NCI-H446 (cell line): ENCODE measurements around the gene CEP164.
"Not testable (repeated sequence)": the region's sequence is repeated elsewhere in the genome, so short reads cannot be mapped to it uniquely, and the experiment has no call there.

Experiments
- DNase-seq, 2 experiments: peaks; one replicate each; lab custom pipeline; 2025; lab: John Stamatoyannopoulos, UW

CEP164 gene

GRCh38 chr11:117441146-117441975, 113.7 kb downstream of the CEP164 start:
- DNase-seq = no peak

- DNase-seq = no peak
Observed at GRCh38 chr11:117442049-117442868, 114.6 kb downstream of the CEP164 start.

DNA sequence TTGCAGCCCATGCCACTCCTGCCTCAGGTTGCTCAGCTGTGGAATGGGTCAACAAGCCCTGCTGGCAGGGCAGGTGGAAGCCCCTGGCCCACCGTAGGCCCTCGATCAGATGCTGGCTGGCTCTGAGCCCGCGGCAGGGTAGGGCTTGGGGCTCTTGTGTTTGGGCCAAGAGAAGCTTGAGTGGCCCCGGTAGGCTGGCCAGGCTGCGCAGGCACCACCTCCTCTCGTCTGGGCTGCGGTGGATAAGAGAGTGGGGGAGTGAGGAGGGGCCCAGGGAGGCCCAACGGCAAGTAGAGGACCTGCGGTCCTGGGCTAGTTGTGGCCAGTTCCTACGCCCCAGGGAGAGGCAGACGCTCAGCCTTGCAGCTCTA, 115.2 kb downstream of the CEP164 start:
- no peak for DNase-seq

GRCh38 chr11:117443266-117444186, 115.9 kb downstream of the CEP164 start:
- peak in 1 of 2 experiments; percentile 64 for DNase-seq

- DNase-seq = no peak
Observed at GRCh38 chr11:117444256-117444655, 116.6 kb downstream of the CEP164 start.

- peak in 1 of 2 experiments; percentile 32 for DNase-seq
Observed at GRCh38 chr11:117444711-117445658, 117.3 kb downstream of the CEP164 start.

GRCh38 chr11:117449111-117449693, 121.5 kb downstream of the CEP164 start:
- DNase-seq = no peak

DNA sequence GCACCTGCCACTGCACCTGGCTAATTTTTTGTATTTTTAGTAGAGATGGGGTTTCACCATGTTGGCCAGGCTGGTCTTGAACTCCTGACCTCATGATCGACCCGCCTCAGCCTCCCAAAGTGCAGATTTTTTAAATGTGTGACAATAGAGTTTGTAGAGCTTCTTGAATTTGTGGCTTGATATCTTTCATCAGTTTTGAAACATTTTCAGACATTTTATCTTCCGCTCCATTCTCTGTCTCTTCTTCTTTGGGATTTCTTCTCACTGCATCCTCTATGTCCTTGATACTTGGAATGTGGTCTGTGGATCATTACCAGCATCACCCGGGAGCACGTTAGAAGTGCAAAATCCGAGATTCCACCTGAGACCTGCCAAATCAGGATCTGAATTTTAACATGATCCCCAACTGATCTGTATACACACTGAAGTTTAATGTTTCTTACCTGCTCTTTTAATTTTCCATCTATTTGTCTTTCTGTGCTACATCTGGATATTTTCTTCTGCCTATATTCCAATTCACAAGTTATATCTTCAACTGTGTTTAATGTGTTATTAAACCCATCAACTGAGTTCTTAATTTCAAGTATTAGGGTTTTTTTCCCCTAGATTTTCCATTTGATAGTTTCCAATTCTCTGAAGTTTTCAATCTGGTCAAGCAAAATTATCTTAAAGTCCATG, 126.4 kb downstream of the CEP164 start:
- DNase-seq = no peak

GRCh38 chr11:117454564-117454917, 126.9 kb downstream of the CEP164 start:
- no peak for DNase-seq

GRCh38 chr11:117456027-117456720, 128.5 kb downstream of the CEP164 start:
- DNase-seq = no peak

- not testable (repeated sequence) for DNase-seq
Observed at GRCh38 chr11:117456721-117457029, 129.0 kb downstream of the CEP164 start.

- DNase-seq = no peak
Observed at GRCh38 chr11:117457031-117457785, 129.6 kb downstream of the CEP164 start.

- DNase-seq = no peak
Observed at GRCh38 chr11:117457835-117458234, 130.2 kb downstream of the CEP164 start.

GRCh38 chr11:117458275-117459122, 130.8 kb downstream of the CEP164 start:
- DNase-seq = no peak

DNA sequence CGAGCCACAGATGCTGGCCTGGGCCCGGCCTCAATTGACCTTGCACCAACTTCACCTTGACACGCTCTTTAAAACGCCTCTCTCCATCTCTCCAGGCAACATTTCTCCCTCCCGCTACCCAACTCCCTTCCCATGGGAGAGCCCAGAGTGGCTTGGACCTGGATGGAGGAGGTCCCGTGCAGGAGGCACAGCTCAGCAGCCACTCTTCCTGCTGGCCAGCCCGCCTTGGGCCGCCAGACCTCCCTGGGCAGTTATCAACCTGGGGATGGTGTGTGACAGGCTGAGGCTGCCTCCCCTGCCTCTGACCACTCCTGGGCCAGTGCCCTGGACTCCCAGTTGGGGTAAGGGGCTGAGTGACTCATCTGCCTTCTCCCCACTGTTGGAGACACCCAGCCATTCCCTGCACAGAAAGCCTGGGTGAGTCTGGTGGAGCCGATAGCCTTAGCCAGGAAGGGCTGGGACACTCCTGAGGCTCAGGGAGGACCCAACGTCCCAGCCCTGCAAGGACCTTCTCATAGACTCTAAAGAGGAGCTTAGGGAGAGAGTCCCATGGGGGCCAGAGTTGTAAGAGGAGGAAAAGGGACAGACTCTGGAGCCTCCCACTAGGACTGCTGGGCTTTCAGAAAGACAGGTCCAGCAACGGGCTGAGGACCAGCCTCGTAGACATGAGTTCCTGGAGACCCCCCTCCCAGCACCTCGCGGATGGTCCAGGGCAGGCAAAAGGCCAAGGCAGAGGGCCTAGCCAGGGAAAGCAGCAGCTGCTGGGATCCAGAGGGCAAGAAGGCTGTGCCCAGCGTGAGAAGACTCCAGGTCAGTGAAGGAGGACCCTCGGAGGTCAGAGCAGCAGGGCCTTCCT, 131.7 kb downstream of the CEP164 start:
- no peak for DNase-seq

- DNase-seq = no peak
Observed at GRCh38 chr11:117459979-117460300, 132.3 kb downstream of the CEP164 start.
